HEK293T (cell line): Measurements from ENCODE around the gene GRAMD1A.
A peak's percentile ranks its signal among the peaks of the same experiment; 100 is the strongest.
"Not testable (repeated sequence)": the region's sequence is repeated elsewhere in the genome, so short reads cannot be mapped to it uniquely, and the experiment has no call there.

Experiments used
- CTCF ChIA-PET: fragments of 350-600 bp; formaldehyde crosslinking; extraction: SDS; loops from one replicate; lab custom pipeline; 2021; ENCODE audit warnings: antibody characterized with exemption, inconsistent platforms; lab: Yijun Ruan, JAX
- POLR2A ChIA-PET: fragments of 350-600 bp; formaldehyde crosslinking; extraction: SDS; loops from one replicate; lab custom pipeline; 2020; ENCODE audit warnings: antibody characterized with exemption, inconsistent platforms; lab: Yijun Ruan, JAX
- DNase-seq: peaks from one replicate; pipeline ENCODE4 v3.0.0; 2012; ENCODE audit warnings: mixed read lengths; ENCODE audit errors: extremely low spot score
- ARNT ChIP-seq: fragments of 450-650 bp; IDR thresholded peaks from 2 replicates; pipeline ENCODE4 v1.6.1; 2017; ENCODE audit warnings: mild to moderate bottlenecking
- BHLHE40 ChIP-seq: fragments of 450-650 bp; IDR thresholded peaks from 2 replicates; pipeline ENCODE4 v1.6.1; 2016; ENCODE audit warnings: mild to moderate bottlenecking, moderate library complexity, borderline replicate concordance
- CTBP1 ChIP-seq: fragments of 450-650 bp; IDR thresholded peaks from 2 replicates; pipeline ENCODE4 v1.6.1; 2016; ENCODE audit warnings: borderline replicate concordance
- ELF4 ChIP-seq: fragments of 450-650 bp; IDR thresholded peaks from 2 replicates; pipeline ENCODE4 v1.6.1; 2017; ENCODE audit warnings: antibody characterized with exemption
- FOXA1 ChIP-seq: fragments of 450-650 bp; IDR thresholded peaks from 2 replicates; pipeline ENCODE4 v1.6.1; 2016; ENCODE audit warnings: mild to moderate bottlenecking
- FOXK2 ChIP-seq: fragments of 450-650 bp; IDR thresholded peaks from 2 replicates; pipeline ENCODE4 v1.6.1; 2016; ENCODE audit warnings: mild to moderate bottlenecking
- FOXM1 ChIP-seq: fragments of 450-650 bp; IDR thresholded peaks from 2 replicates; pipeline ENCODE4 v1.6.1; 2017; ENCODE audit warnings: mild to moderate bottlenecking, borderline replicate concordance
- HDGF ChIP-seq: fragments of 450-650 bp; IDR thresholded peaks from 2 replicates; pipeline ENCODE4 v1.6.1; 2017; ENCODE audit warnings: antibody characterized with exemption, borderline replicate concordance
- L3MBTL2 ChIP-seq: fragments of 450-650 bp; conservative IDR thresholded peaks from 2 replicates; pipeline ENCODE4 v1.6.1; 2016; ENCODE audit warnings: mild to moderate bottlenecking
- LEF1 ChIP-seq: fragments of 450-650 bp; IDR thresholded peaks from 2 replicates; pipeline ENCODE4 v1.6.1; 2017; ENCODE audit warnings: mild to moderate bottlenecking, borderline replicate concordance
- NFRKB ChIP-seq: fragments of 450-650 bp; IDR thresholded peaks from 2 replicates; pipeline ENCODE4 v1.6.1; 2016; ENCODE audit warnings: mild to moderate bottlenecking, moderate library complexity
- PKNOX1 ChIP-seq: fragments of 450-650 bp; IDR thresholded peaks from 2 replicates; pipeline ENCODE4 v1.6.1; 2016
- SP1 ChIP-seq: fragments of 450-650 bp; IDR thresholded peaks from 2 replicates; pipeline ENCODE4 v1.6.1; 2017
- SUZ12 ChIP-seq: fragments of 450-650 bp; IDR thresholded peaks from 2 replicates; pipeline ENCODE4 v1.6.1; 2016; ENCODE audit warnings: mild to moderate bottlenecking
- TARDBP ChIP-seq: fragments of 450-650 bp; IDR thresholded peaks from 2 replicates; pipeline ENCODE4 v1.6.1; 2016
- ZNF384 ChIP-seq: fragments of 450-650 bp; IDR thresholded peaks from 2 replicates; pipeline ENCODE4 v1.6.1; 2016

The GRAMD1A gene

DNA sequence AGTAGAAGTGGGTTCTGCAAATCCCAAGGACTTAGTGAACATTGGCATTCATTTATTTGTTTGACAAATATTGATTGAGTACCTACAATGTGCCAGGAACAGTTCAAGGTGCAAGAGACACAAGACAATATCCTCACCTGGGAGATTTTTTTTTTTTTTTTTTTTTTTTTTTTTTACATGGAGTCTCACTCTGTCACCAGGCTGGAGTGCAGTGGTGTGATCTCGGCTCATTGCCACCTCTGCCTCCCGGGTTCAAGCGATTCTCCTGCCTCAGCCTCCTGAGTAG lies 28.4 kb downstream of the GRAMD1A start:
- POLR2A ChIA-PET, CTCF ChIA-PET, DNase-seq: not testable (repeated sequence)
- peak; percentile 42 for TF ChIP-seq ZNF384

GRCh38 chr19:35029275-35029736 lies 29.2 kb downstream of the GRAMD1A start:
- peak; percentile 86 for TF ChIP-seq ZNF384
- CTCF ChIA-PET, DNase-seq, POLR2A ChIA-PET: not testable (repeated sequence)

DNA sequence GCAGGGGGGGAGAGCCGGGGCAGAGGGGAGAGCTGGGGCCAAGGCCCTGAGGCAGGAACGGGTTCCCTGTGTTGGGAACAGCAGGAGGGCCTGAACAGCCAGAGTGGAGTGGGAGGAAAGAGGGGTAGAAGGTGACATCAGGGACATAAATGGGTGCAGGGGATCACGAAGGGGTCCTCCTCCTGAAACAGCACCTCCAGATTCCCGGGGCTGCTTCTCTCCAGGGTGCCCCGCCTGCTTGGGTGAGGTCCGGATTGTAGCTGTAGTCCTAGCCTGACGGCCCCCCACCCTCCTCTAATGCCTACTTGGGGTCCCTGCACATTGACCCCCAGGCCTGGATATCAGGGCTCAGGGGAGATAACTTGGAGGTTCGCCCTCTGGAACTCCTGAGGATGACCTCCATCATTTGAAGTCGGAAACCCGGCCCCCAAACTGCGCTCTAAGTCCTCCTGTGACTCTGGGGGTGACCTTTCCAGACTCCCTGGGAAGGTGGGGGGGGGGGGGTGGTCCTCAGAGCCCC lies 29.7 kb downstream of the GRAMD1A start:
- ChIA-PET POLR2A (no interaction called here), CTCF (no interaction called here)
- TF ChIP-seq CTBP1 (no peak), L3MBTL2 (no peak), PKNOX1 (no peak), SUZ12 (no peak), SP1 (no peak), FOXM1 (no peak), BHLHE40 (no peak), FOXK2 (no peak), TARDBP (no peak), ZNF384 (no peak)
- DNase-seq: peak; percentile 30

- peak; percentile 75 for DNase-seq
- ChIA-PET POLR2A (no interaction called here), CTCF (no interaction called here)
- no peak for TF ChIP-seq TARDBP
- peak; percentile 87 for TF ChIP-seq FOXM1
Measured at GRCh38 chr19:35030257-35031071, 30.3 kb downstream of the GRAMD1A start, which contains the start of gene SCN1B. TSS of gene SCN1B (plus strand) at chr19:35030470. CDS start at chr19:35030821, 351 bp downstream.

DNA sequence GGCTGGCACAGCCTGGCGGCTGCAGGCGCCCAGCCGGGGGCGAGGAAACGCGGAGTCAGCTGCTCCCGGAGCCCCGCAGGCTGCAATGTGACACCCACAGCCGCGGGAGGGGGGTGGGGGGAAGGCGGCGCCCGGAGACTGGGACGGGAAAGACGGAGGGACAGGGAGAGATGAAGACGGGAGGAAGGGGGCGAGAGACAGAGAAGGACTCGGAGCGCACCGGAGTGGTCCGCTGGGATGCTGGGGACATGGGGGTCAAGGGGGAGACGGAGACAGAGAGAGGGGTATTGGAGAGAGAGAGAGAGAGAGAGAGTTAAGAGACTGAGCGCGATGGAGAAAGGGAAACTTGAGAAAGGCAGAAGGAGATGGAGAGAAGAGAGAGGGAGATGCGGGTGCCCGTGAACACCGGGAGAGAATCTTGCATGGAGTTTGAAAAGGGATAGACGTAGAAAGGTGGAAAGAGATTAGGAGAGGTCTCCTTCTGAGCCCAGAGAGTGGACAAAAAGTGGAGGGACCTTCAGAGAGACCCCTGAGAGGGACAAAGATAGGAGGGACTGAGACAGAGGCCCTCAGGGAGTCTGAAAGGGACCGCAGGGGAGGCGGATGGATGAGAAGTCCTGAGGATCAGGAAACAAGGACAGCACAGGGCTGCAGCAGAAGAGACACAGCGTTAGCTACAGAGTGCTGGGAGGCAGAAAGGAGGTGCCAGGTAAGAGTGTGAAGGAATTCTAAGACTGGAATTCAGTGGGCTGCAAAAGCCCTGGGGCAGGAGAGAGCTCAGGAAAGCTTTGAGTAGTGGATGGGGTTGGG lies 31.2 kb downstream of the GRAMD1A start:
- TF ChIP-seq TARDBP (no peak), FOXK2 (no peak), ELF4 (no peak), ARNT (no peak), BHLHE40 (no peak), FOXM1 (no peak), NFRKB (no peak), SP1 (no peak), FOXA1 (no peak), PKNOX1 (no peak), ZNF384 (no peak), SUZ12 (no peak), LEF1 (no peak), L3MBTL2 (no peak), HDGF (no peak)
- peak; percentile 48 for DNase-seq
- POLR2A ChIA-PET: no interaction called here
- CTCF ChIA-PET: no interaction called here

- no peak for DNase-seq
- ChIA-PET POLR2A (no interaction called here), CTCF (no interaction called here)
- TF ChIP-seq FOXM1 (no peak), LEF1 (no peak), FOXA1 (no peak), HDGF (no peak), ELF4 (no peak), NFRKB (no peak), ZNF384 (no peak), ARNT (no peak), L3MBTL2 (no peak), FOXK2 (no peak), PKNOX1 (no peak), CTBP1 (no peak), SUZ12 (no peak), TARDBP (no peak), BHLHE40 (no peak), SP1 (no peak)
Measured at GRCh38 chr19:35032356-35032865, 32.3 kb downstream of the GRAMD1A start.
